ENCODE results near the gene ADAM33.

ADAM33 gene

GRCh38 chr20:3646651-3647050 lies 35.2 kb downstream of the ADAM33 start:
- no peak for DNase-seq (ENCODE audit: low read depth)

GRCh38 chr20:3646067-3646440 lies 35.8 kb downstream of the ADAM33 start:
- DNase-seq (ENCODE audit: low read depth), result no peak

- no peak for DNase-seq (ENCODE audit: low read depth)
Observed at GRCh38 chr20:3645309-3646066, 36.3 kb downstream of the ADAM33 start.

GRCh38 chr20:3640259-3640658 lies 41.6 kb downstream of the ADAM33 start:
- DNase-seq (ENCODE audit: low read depth), result no peak

DNA sequence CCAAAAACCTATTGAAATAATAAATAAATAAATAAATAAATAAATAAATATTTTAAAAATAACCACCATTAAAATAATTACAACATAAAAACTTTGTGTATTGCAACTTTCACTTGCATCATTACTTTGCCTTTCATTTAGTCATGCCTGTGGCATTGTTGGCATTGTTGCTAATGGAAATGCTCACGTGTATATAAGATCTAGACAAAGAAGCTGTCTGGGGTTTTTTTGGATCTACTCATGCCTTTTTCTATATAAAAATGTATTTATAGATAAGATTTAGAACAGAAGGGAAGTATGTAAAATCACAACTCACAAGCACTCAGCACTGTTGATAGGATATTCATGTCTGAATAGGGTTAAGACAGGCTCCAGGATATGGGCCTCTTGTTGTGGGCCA lies 46.5 kb downstream of the ADAM33 start:
- no peak for DNase-seq (ENCODE audit: low read depth)

DNA sequence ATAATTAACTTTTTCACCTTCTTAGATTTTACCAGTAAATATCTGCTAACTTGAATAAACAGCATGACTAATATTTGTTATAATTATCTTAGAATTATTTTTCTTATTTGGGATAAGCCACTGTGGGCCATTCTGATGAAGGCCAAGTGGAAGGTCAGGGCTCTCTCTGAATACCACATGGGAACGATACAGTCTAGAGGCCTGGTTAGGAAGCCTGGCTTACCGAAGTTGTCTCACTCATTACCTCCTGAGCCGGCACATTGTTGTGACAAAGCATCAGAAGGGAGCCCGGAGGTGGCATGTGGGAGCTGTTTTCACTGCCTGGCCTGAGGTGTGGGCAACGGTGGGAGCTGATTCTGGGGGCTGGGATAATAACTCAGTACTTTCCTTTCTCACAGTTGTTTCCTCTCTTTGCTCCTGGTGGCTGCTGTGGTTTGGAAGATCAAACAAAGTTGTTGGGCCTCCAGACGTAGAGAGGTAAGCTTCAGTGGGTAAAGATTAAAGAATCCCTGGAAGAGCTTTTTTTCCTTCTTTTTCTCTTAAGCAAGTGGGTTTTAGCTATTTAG lies 47.8 kb downstream of the ADAM33 start:
- DNase-seq (ENCODE audit: low read depth), result no peak

- DNase-seq (ENCODE audit: low read depth), result no peak
Observed at GRCh38 chr20:3632311-3633004, 49.4 kb downstream of the ADAM33 start.

GRCh38 chr20:3631534-3631933 lies 50.3 kb downstream of the ADAM33 start:
- no peak for DNase-seq (ENCODE audit: low read depth)

GRCh38 chr20:3630429-3630828 lies 51.4 kb downstream of the ADAM33 start:
- DNase-seq (ENCODE audit: low read depth), result no peak

GRCh38 chr20:3629893-3630292 lies 51.9 kb downstream of the ADAM33 start:
- no peak for DNase-seq (ENCODE audit: low read depth)

DNA sequence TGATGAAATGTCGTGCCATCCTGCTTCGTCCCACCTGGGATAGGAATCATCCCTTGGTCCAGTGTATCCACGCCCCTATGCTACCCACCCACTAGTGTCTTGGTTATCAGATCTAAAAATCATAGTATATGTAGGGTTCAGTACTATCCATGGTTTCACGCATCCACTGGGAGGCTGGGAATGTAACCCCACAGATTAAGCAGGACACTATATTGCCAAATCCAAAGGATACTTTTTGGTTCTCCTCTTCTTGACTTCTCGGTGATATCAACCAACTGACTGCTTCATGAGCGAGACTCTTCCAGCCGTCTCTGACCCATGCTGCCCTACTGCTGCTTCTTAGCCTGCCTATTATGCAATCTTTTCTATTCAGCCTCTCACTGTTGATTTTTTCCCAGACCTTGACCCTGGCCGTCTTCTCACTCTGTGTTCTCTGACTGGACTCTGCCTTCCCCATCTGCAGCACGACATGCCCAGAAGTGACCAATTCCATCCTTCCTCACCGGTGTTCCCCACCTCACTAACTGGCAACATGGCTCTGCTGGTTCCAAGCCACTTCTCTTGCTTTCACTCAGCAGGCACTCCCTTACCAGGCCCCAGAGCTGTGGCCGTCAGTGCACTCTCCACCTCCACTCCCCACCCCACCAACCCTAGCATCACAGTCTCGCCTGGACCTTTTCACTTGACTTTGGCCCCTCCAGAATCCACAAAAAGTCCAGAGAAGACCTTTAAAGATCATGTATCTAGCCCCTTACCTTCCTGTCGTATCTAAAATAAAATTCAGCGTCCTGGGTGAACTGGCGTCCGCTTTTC lies 53.1 kb downstream of the ADAM33 start:
- DNase-seq (ENCODE audit: low read depth), result no peak

- no peak for DNase-seq (ENCODE audit: low read depth)
Observed at GRCh38 chr20:3627476-3627875, 54.3 kb downstream of the ADAM33 start.

DNA sequence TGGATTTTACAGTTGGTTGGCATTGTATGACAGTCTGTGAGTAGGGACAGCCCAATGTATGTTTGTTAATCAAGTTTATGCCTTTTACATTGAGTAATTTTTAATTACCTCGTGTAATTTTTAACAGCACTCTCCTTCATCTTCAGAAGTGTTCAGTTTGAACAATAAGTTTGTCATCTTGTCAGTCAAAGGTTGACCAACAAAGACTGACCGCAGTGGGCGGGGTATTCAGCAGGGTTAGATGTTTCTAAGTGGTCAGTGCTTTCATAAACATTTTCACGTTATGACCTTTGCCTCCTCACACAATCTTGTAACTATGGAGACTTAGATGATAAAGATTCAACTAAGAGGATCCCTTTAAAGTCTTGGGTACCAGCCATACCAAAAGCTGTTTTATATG lies 59.4 kb downstream of the ADAM33 start:
- no peak for DNase-seq (ENCODE audit: low read depth)

DNA sequence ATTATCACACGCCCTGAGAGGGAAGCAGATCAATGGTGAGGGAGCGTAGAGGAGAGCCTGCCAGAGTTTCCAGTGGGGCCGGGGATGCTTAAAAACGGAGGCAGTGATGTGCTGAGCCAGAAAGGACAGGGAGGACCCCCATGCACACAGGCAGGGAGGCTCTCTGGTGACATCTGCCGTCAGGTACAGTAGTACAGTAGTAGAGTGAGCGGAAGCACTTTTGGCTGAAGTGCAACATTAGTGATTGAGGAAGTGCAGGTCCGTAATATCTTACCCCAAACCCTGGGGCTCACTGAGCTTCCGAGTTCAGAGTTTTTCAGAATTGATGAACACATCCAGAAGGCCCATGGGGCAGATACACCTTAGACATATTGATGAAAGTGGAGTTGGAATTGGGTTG lies 60.7 kb downstream of the ADAM33 start:
- DNase-seq (ENCODE audit: low read depth), result no peak

Measured in stimulated activated CD4-positive, alpha-beta T cell treated with anti-CD3 and anti-CD28 coated beads, Interleukin-2, amount 100 ng/mL, for 4 hours (primary cell).